HepG2 (cell line): Measurements from ENCODE around the gene BPIFB2. TPM values are rescaled to one million over a fixed set of nuclear protein-coding genes. Genes with fewer than 3 reads are reported as not detected.

Experiments used
- ARID4A ChIP-seq: sonication (generic); formaldehyde crosslinking; IDR thresholded peaks from 2 replicates; pipeline ENCODE4 v1.5.0; 2020; ENCODE audit warnings: mild to moderate bottlenecking, missing genetic modification reagents, borderline replicate concordance
- CREM ChIP-seq, 2 experiments: sonication (generic) in 1 of 2; formaldehyde crosslinking in 1 of 2; IDR thresholded peaks; 2 replicates each; pipeline versions ENCODE4 v1.4.0 to v1.6.1; 2016 to 2020; ENCODE audit warnings: antibody characterized with exemption in 1 of 2, mild to moderate bottlenecking in 1 of 2, missing genetic modification reagents in 1 of 2
- DZIP1 ChIP-seq: sonication (generic); formaldehyde crosslinking; IDR thresholded peaks from 2 replicates; pipeline ENCODE4 v1.5.0; 2020; ENCODE audit warnings: mild to moderate bottlenecking, missing genetic modification reagents
- GTF2F1 ChIP-seq: fragments of 150-350 bp; IDR thresholded peaks from 2 replicates; pipeline ENCODE4 v1.6.1; 2014; ENCODE audit warnings: low read length
- HCFC1 ChIP-seq: fragments of 150-350 bp; IDR thresholded peaks from 2 replicates; pipeline ENCODE4 v1.6.1; 2014; ENCODE audit warnings: low read depth, low read length
- HNRNPUL1 ChIP-seq: fragments of 200-400 bp; formaldehyde crosslinking; IDR thresholded peaks from 2 replicates; pipeline ENCODE4 v1.6.1; 2017; ENCODE audit warnings: low read depth, mild to moderate bottlenecking, low read length, moderate library complexity
- NFIC ChIP-seq: IDR thresholded peaks from 2 replicates; pipeline ENCODE4 v1.6.1; 2012; ENCODE audit warnings: mild to moderate bottlenecking, low read length, inconsistent platforms
- RBM39 ChIP-seq: fragments of 200-400 bp; formaldehyde crosslinking; IDR thresholded peaks from one replicate; pipeline ENCODE4 v1.6.1; 2018; ENCODE audit warnings: antibody characterized with exemption, mild to moderate bottlenecking, low read depth, low read length; ENCODE audit not compliant: poor library complexity, severe bottlenecking
- RELA ChIP-seq: sonication (generic); formaldehyde crosslinking; IDR thresholded peaks from 2 replicates; pipeline ENCODE4 v1.4.0; 2020; ENCODE audit warnings: missing genetic modification reagents
- TCF7 ChIP-seq: sonication (generic); IDR thresholded peaks from 2 replicates; pipeline ENCODE4 v1.6.1; 2016; ENCODE audit warnings: antibody characterized with exemption, low read depth
- ZFP36L1 ChIP-seq: sonication (generic); formaldehyde crosslinking; IDR thresholded peaks from 2 replicates; pipeline ENCODE4 v1.8.0; 2022; ENCODE audit warnings: mild to moderate bottlenecking, missing genetic modification reagents, moderate library complexity
- ZNF317 ChIP-seq: sonication (generic); formaldehyde crosslinking; IDR thresholded peaks from 2 replicates; pipeline ENCODE4 v1.5.0; 2020; ENCODE audit warnings: mild to moderate bottlenecking, missing genetic modification reagents
- ZNF343 ChIP-seq: sonication (generic); formaldehyde crosslinking; IDR thresholded peaks from 2 replicates; pipeline ENCODE4 v1.4.0; 2020; ENCODE audit warnings: mild to moderate bottlenecking, missing genetic modification reagents
- ZNF496 ChIP-seq: sonication (generic); formaldehyde crosslinking; IDR thresholded peaks from 2 replicates; pipeline ENCODE4 v1.8.1; 2023; ENCODE audit warnings: mild to moderate bottlenecking, moderate library complexity, missing genetic modification reagents; ENCODE audit not compliant: insufficient replicate concordance
- ZNF564 ChIP-seq: sonication (generic); formaldehyde crosslinking; IDR thresholded peaks from 2 replicates; pipeline ENCODE4 v1.8.1; 2023; ENCODE audit warnings: mild to moderate bottlenecking, missing genetic modification reagents
- ZNF7 ChIP-seq: IDR thresholded peaks from 2 replicates; pipeline ENCODE4 v1.6.1; 2016; ENCODE audit warnings: missing biosample characterization, missing genetic modification reagents
- polyA plus RNA-seq, 8 experiments: library from polyadenylated mRNA; depleted of rRNA in 3 of 8; stranded (reverse) in 7 of 8; unstranded in 1 of 8; fragments of >200 nt; fragmentation: Illumina TruSeq in 4 of 8; extraction: Trizol in 4 of 8; gene quantifications; 2 replicates each; pipeline versions ENCODE4 v1.2.1 to v1.2.3, GENCODE V29; 2011 to 2016; ENCODE audit warnings: low read depth in 4 of 8, missing spikeins in 1 of 8, mixed read lengths in 1 of 8; ENCODE audit not compliant: insufficient read depth in 1 of 8
- total RNA-seq, 5 experiments: library from RNA; depleted of rRNA; stranded (reverse); fragments of >200 nt; fragmentation: Illumina TruSeq; extraction: Trizol; gene quantifications; 2 replicates each; pipeline ENCODE4 v1.2.3, GENCODE V29; 2016; ENCODE audit warnings: low read depth in 1 of 5
- TF ChIP-seq, protein P1 (sequence below): sonication (generic); formaldehyde crosslinking; IDR thresholded peaks from 2 replicates; pipeline ENCODE4 v1.4.0; 2020; ENCODE audit warnings: mild to moderate bottlenecking, missing genetic modification reagents
- TF ChIP-seq, protein P2 (sequence below): sonication (generic); formaldehyde crosslinking; IDR thresholded peaks from 2 replicates; pipeline ENCODE4 v1.4.0; 2020; ENCODE audit warnings: mild to moderate bottlenecking, missing genetic modification reagents, borderline replicate concordance

The BPIFB2 gene
- total and polyA plus RNA-seq, 2 of the 13 experiments (the other 11 are each of a cell fraction or from before 2014, with no cell fraction given): 54.5 to 902 TPM

GRCh38 chr20:33007376-33008335 is at the start of gene BPIFB2 (continued):
- TF ChIP-seq ZNF343 (CRISPR knock-in tag) (0 out of 2 replicates have a peak, but pooled peaks have one; percentile 63), ZNF496 (CRISPR knock-in tag) (no peak), TCF7 (peak; percentile 83), DZIP1 (CRISPR knock-in tag) (peak; percentile 55), CREM (IDR thresholded peaks at IDR 0.05) (peak; percentile 86), CREM (CRISPR knock-in tag; IDR thresholded peaks at IDR 0.05) (peak; percentile 17; the same call in 1 of the 2 replicates), GTF2F1 (no peak), HNRNPUL1 (no peak), ZFP36L1 (no peak), RBM39 (no peak), ARID4A (CRISPR knock-in tag) (peak; percentile 80; the same call in 1 of the 2 replicates), ZNF564 (CRISPR knock-in tag) (peak; percentile 84; the same call in 1 of the 2 replicates), ZNF317 (CRISPR knock-in tag) (peak; percentile 46), HCFC1 (peak; percentile 43; the same call in 1 of the 2 replicates), RELA (CRISPR knock-in tag) (no peak), NFIC (peak; percentile 68; the same call in 1 of the 2 replicates), ZNF7 (CRISPR knock-in tag) (0 out of 2 replicates have a peak, but pooled peaks have one; percentile 6)
- TF ChIP-seq, protein P1, sequence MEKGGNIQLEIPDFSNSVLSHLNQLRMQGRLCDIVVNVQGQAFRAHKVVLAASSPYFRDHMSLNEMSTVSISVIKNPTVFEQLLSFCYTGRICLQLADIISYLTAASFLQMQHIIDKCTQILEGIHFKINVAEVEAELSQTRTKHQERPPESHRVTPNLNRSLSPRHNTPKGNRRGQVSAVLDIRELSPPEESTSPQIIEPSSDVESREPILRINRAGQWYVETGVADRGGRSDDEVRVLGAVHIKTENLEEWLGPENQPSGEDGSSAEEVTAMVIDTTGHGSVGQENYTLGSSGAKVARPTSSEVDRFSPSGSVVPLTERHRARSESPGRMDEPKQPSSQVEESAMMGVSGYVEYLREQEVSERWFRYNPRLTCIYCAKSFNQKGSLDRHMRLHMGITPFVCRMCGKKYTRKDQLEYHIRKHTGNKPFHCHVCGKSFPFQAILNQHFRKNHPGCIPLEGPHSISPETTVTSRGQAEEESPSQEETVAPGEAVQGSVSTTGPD: peak; percentile 100
- TF ChIP-seq, protein P2, sequence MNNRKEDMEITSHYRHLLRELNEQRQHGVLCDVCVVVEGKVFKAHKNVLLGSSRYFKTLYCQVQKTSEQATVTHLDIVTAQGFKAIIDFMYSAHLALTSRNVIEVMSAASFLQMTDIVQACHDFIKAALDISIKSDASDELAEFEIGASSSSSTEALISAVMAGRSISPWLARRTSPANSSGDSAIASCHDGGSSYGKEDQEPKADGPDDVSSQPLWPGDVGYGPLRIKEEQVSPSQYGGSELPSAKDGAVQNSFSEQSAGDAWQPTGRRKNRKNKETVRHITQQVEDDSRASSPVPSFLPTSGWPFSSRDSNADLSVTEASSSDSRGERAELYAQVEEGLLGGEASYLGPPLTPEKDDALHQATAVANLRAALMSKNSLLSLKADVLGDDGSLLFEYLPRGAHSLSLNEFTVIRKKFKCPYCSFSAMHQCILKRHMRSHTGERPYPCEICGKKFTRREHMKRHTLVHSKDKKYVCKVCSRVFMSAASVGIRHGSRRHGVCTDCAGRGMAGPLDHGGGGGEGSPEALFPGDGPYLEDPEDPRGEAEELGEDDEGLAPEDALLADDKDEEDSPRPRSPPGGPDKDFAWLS (CRISPR knock-in tag): no peak
